ENCODE measurements around the gene CAMKK2. TPM values are rescaled to one million over a fixed set of nuclear protein-coding genes. Genes with fewer than 3 reads are reported as not detected.

CAMKK2 gene
- total RNA-seq, 4 donors from 2014 or later = 16.8 to 32.6 (median 21.2) TPM

DNA sequence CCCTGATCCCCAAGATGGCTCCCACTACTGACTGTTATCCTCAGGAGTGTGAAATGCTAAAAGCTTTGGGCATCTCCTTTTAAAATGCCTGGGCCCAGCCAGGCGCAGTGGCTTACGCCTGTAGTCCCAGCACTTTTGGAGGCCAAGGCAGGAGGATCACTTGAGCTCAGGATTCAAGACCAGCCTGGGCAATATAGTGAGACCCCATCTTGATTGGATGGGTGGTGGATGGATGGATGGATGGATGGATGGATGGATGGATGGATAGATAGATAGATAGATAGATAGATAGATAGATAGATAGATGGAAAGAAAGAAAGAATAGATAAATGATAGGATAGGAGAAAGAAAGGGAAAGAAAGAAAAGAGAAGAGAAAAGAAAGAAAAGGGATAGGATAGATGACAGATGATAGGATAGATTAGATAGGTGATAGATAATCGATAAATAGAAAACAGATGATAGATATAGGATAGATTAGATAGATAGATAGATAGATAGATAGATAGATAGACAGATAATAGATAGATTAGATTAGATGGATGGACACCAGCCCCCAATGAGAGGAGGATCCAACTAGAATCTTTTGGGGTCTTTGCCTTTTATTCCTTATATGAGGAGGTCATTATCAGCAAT lies 77.0 kb downstream of the CAMKK2 start:
- Histone ChIP-seq H3K9me3 (no peaks in the 10 kb centered on the region), H3K36me3 (peaks cover 0 to 33% (median 3%) of the 10 kb centered on the region in 3 donors), H3K4me1 (peaks cover 5 to 26% (median 10%) of the 10 kb centered on the region in 3 donors), H3K27ac (no peak overlapping the region), H3K27me3 (no peaks in the 10 kb centered on the region), H3K4me3 (no peak overlapping the region)
- intact Hi-C loops (cut with DNase I) = no loop called here
- 97 to 100% methylated on average over 1 to 3 of the region's 3 CpGs for WGBS, 2 donors
- TF ChIP-seq POLR2A (IDR thresholded peaks at IDR 0.05) (no peak), CTCF (IDR thresholded peaks at IDR 0.05) (no peak)
- no peak for DNase-seq

- H3K9me3 ChIP-seq = no peaks in the 10 kb centered on the region
- H3K27me3 ChIP-seq = no peaks in the 10 kb centered on the region
- no peak overlapping the region for H3K4me3 ChIP-seq
- 85 to 89% methylated on average over 15 to 18 of the region's 18 CpGs for WGBS, 2 donors
- H3K4me1 ChIP-seq = peaks cover 8 to 25% (median 14%) of the 10 kb centered on the region in 3 donors
- TF ChIP-seq POLR2A (IDR thresholded peaks at IDR 0.05) (no peak), CTCF (IDR thresholded peaks at IDR 0.05) (no peak)
- H3K27ac ChIP-seq = no peak overlapping the region
- DNase-seq = no peak
- intact Hi-C loops (cut with DNase I) = no loop called here
- peaks cover 0 to 31% (median 3%) of the 10 kb centered on the region in 3 donors for H3K36me3 ChIP-seq
Observed at GRCh38 chr12:121218588-121219352, 77.7 kb downstream of the CAMKK2 start.

DNA sequence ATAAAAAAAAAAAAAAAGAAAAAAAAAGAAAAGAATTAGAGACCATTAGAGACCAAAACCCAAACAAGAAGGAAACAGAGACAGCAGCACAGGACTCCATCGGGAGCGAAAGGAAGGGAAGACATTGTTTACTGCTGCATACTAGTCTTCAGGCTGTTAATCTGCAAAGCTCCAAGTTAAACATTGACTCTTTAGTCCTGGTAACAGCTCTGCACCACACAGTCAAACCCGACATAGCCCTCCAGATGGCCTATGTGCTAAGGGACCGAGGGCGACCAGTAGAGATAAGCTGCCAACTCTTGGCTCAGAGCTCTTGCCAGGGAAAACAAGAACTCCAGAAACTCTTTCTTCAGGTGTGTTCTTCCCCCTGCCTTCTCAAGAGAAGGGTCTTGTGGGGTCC lies 78.7 kb downstream of the CAMKK2 start:
- Histone ChIP-seq H3K36me3 (peaks cover 0 to 21% (median 3%) of the 10 kb centered on the region in 3 donors), H3K27me3 (no peaks in the 10 kb centered on the region), H3K27ac (no peak overlapping the region), H3K4me3 (no peak overlapping the region), H3K9me3 (no peaks in the 10 kb centered on the region), H3K4me1 (peaks cover 8 to 26% (median 14%) of the 10 kb centered on the region in 3 donors)
- DNase-seq = no peak
- no peak for TF ChIP-seq CTCF (IDR thresholded peaks at IDR 0.05)
- TF ChIP-seq POLR2A (IDR thresholded peaks at IDR 0.05) = no peak
- intact Hi-C loops (cut with DNase I) = no loop called here
- WGBS, 2 donors = 94 to 96% methylated on average over 5 of the region's 5 CpGs

DNA sequence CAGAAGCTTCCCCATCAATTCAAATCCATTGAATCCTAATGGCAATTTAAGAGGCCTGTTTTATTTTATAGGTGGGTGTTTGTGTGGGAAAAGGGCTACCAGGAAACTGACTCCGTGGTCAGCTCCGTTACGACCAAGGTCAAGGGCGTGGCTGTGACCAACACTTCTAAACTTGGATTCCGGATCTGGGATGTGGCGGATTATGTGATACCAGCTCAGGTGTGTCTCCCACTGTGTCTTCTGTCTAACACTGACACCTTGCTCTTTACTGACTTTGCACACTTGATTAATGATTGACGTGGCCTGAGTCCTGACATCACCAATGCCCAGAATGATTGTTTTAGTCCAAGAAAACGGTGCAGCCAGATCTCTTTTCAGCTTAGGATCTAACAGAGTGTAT lies 79.4 kb downstream of the CAMKK2 start:
- TF ChIP-seq CTCF (IDR thresholded peaks at IDR 0.05) (no peak), POLR2A (IDR thresholded peaks at IDR 0.05) (no peak)
- no peaks in the 10 kb centered on the region for H3K27me3 ChIP-seq
- intact Hi-C loops (cut with DNase I) = no loop called here
- DNase-seq = no peak
- H3K9me3 ChIP-seq = no peaks in the 10 kb centered on the region
- peaks cover 0 to 19% (median 3%) of the 10 kb centered on the region in 3 donors for H3K36me3 ChIP-seq
- no peak overlapping the region for H3K27ac ChIP-seq
- no peak overlapping the region for H3K4me3 ChIP-seq
- peaks cover 8 to 26% (median 14%) of the 10 kb centered on the region in 3 donors for H3K4me1 ChIP-seq
- WGBS, 2 donors = 73 to 94% methylated on average over 7 to 8 of the region's 8 CpGs

GRCh38 chr12:121216102-121216501 lies 80.4 kb downstream of the CAMKK2 start:
- Histone ChIP-seq H3K4me3 (no peak overlapping the region), H3K27me3 (no peaks in the 10 kb centered on the region), H3K36me3 (peaks cover 0 to 13% (median 3%) of the 10 kb centered on the region in 3 donors), H3K27ac (no peak overlapping the region), H3K9me3 (no peaks in the 10 kb centered on the region), H3K4me1 (peaks cover 8 to 32% (median 17%) of the 10 kb centered on the region in 3 donors)
- DNase-seq = no peak
- TF ChIP-seq POLR2A (IDR thresholded peaks at IDR 0.05) (no peak), CTCF (IDR thresholded peaks at IDR 0.05) (no peak)
- 87 to 90% methylated on average over 4 of the region's 4 CpGs for WGBS, 2 donors
- intact Hi-C loops (cut with DNase I) = no loop called here
